HG03025 (cell line): ENCODE measurements around the gene LHX1.

Experiments
- ATAC-seq: cut with Tn5 transposase; IDR thresholded peaks from one replicate; pipeline ENCODE4 v1.9.1; 2021; ENCODE audit warnings: mild to moderate bottlenecking, moderate library complexity; ENCODE audit not compliant: unreplicated experiment, low FRiP score

Gene LHX1

DNA sequence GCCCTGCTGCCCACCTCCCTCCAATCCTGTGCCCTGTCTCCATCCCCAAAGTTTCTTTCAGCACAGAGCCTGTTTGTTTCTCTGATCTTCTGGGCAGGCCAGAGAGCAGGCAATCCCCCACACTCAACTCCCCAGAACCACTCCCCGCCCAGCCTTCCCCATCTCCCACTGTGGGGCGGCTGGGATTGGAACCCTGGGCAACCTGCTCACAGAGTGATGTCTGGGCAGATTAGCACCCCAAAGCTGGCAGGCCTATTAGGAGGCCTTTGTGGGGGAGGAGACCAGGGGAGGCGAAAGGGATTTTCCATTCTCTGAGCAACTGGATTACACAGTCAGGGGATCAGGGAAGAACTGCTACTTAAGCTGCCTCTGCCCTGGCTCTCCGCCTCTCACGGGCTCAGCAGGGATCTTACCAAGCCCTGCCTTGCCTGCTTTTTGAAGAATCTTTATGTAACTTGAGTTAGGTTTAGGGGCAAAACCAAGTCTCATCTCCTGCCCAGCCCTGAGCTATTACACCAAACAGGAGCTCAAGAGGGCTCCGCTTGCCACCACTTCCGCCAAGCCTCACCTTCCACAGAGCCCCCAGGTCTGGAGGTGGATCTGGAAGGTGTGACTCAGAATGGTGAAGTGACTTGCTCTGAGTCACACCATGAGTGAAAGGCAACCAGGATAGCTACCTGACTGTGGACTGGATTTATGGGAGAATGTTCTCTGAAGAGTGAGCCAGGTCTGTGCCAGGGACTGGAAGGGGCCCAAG is 16.0 kb upstream of the LHX1 start:
- ATAC-seq, result no peak

DNA sequence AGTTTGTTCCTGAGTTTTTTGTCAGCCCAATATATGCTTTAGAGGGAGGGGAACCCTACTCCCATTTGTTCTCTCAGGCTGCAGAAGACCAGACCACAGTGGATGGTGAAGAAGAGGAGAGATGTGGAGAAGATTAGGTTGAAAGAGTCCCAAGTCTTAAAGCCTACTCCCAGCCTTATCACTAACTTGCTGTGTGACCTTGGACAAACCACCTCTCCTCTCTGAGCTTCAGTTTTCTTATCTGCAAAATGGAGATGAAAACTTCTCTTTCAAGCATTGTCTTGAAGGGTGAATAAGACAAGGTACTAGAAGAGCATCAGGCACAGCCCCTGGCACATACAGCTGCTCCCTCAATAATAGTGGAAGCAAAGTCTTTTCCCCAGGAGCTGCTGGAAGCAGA is 15.1 kb upstream of the LHX1 start:
- no peak for ATAC-seq

DNA sequence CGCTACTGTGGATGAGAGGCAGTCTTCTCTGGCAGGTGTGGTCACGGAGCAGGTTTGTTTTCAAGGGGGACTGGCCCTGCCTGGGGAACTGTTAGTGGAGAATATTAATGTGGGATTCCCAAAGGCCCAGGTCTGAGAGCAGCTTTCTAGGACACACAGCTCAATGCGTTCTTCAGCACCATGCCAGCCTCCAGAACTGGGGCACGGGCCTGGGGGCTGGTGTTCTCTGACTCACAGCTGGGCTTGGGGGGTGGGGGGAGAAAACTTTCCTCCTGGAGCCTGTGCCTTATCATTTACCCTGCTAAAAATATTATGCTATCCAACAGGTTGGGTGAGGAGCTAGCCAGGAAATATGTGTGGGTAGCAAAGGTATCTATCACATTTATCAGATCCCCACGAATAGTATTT is 13.5 kb upstream of the LHX1 start:
- ATAC-seq, result no peak

DNA sequence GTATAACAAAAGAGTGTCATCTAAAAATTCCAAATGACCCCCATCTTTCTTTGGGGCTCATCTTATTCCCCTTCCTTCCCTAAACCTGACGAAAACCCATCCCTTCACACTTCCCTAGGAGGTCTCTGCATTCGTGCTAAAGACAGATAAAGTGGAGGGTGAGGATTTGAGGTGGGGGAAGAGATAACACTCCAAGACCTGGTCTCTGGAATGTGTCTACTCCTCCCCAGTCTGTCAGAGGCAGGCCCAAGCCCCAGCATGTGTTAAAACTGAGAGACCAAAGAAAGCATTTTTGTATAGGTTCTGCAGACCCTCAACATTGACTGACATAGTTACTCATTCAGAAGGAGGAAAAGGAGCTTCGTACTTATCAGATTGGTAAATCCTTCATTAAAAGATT is 11.0 kb upstream of the LHX1 start:
- no peak for ATAC-seq

DNA sequence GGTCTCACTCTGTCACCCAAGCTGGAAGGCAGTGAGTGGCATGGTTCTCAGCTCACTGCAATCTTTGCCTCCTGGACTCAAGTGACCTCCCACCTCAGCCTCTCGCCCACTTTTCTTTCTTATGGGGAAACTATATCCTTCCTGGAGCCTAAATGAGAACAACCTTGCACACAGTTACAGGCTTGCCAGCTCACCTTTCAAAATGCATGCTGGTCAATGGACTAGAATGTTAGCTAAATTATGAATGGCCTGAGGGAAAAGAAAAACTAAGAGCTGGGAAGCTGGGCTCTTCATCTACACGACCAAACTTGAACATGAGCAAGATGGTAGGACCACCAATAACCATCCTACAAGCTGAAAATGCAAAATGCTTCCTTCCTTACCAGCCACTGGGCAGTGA is 10.6 kb upstream of the LHX1 start:
- no peak for ATAC-seq

DNA sequence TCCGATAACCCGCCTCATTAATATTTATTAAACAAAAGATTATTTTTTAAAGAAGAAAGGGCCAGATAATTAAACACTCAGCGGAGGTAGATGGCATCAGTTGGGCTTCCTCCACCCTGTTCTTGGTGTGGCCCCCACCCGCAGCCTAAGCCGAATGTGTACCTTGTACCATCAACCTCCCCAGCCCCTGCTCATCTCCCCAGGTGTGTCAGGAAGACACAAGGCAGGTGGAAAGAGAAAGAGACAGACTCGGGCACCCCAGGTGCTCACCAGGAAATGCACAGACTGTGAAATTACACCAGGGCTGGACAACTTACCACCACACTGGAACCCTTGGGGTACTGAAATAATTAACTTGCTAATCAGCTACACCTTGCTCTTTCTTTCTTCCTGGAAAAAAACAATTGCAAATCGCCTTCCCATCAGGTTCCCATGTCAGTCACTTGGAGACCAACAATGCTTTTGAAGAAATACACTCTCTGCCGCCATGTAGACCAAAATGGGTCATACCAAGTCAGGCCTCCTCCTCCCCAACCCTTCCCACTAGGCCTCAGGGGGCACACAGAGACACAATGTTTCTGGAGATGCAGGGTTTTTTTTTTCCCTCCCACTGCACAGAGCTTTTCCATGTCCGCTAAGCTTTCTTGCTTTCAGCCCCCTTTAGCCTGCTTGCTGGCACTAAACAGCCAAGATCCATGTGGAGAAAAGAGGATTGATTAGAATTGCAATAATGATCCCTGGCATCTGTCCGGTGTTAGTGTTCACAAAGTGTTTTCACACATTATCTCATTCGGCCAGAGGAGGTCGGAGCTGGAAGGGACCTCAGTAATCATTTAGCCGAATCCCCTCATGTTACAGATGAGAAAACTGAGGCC is 8.6 kb upstream of the LHX1 start:
- no peak for ATAC-seq

DNA sequence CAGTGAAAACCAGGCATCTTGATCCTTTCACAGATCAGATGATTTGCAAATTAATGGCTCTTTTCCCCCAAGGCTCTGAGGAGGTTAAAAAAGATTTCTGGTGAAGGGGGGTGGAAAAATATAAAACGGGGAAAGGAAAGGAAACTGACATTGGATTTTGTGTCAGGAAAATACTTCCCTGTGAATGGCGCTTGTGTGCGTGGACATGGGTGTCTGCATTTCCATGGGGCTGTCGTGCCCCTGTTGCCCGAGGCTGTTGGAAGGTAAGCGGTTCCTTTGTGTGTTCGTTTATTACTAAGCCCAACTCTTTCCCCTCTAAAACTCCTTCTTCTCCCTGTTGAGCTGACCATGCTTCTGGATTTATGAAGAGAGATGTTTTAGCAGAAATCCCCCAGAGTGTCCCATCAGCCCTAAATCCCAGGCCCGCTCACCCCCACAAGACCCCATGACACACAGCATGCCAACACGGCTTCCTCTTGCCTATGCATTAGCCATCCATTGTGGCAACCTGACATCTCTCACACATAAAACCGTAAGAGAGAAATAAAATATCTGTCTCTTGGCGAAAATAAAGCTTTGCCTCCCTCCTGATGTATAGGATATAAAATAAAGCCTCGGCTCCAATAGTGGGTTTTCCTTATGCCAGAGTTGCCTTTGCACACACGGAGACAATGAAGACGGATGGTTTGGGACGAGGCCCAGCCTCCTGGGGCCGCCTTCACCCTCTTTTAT is 7.3 kb upstream of the LHX1 start:
- ATAC-seq, result no peak

DNA sequence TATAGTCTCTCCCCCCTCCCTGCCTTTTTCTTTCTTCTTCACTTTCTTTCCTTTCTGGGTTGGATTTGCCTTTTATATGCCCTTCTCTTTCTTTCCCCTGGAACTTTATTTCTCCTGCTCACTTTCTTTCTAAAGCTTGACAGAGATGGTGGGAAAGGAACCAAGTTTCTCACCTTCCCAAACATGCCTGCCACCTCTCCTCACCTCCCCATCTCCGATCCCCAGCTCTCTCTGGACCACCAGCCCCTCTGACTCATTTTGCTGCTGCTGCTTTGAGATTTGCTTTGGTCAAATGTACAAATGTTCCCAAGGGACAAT is 6.7 kb upstream of the LHX1 start:
- ATAC-seq, result no peak

DNA sequence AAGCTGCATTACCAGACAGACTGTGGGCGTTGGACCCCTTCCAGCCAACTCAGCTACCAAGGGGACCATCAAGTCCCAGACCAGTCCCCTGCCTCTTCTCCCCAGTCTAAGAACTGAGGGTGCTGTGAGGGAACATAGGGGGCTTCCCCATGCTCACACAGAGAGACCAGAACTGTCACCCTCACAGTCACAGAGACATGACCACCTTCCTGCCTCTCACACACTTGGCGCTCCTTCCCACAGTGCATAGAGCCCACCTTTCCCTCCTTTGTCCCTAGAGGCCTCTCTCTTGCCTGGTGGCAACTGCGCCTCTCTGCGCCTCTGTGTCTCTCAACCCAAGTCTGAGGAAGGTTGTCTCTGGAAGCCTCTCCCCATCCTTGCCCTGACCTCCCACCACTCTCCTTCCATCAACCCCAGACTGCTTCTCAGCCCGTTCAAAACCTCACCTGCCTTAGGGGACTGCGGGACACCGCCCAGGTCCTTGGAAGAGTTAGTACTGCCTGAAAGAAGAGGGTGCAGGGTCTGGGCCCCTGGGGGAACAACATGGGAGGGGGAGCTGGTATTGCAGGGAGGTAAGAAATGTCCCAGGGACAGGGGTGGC is 6.1 kb upstream of the LHX1 start:
- no peak for ATAC-seq

DNA sequence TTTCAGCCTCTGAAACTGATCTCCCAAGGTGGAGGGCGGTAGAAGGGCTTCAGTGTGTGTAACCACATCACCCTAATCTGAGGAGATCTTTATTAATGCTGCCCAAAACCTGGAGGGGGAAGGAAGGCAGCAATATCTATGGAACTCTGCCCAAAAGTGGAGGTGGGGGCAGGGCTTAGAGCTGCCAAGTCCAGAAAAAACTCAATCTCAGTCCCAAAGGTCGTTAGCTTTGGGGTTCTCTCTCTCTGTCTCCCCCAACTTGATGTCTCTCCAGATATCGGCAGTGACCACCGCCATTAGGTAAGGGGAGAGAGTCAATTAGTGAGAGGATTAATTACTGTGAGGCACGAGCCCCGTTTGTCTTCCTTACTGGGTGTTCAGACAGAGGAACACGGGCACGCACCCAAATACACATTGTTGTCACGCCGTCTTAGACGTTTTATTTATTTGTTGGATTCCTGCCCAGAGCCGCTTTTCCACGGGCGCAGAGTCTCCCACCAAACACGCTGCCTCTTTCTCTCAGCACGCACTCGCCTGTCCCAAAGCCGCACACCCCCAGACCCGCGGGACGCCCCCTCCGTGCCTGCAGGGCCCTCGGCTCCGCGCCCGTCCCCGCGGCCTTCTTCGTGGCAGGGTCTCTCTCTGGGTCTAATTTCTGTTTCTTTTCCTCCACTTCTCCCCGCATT is 5.4 kb upstream of the LHX1 start:
- ATAC-seq, result no peak

DNA sequence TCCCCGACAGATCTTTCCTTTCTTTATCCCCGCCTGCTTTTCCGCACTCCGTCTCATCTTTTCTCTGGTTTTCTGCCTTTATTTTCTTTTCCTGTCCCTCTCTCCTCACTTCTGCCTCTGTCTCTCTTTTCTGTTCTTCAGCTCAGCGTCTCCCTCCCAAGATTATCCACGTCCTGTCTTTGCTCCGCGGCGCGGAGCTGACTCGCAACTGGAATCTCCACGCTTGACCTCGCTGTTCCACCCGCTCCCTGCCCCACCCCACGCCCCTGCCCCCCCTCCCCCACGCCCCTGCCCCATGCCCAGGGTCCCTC is 4.9 kb upstream of the LHX1 start:
- ATAC-seq, result no peak

DNA sequence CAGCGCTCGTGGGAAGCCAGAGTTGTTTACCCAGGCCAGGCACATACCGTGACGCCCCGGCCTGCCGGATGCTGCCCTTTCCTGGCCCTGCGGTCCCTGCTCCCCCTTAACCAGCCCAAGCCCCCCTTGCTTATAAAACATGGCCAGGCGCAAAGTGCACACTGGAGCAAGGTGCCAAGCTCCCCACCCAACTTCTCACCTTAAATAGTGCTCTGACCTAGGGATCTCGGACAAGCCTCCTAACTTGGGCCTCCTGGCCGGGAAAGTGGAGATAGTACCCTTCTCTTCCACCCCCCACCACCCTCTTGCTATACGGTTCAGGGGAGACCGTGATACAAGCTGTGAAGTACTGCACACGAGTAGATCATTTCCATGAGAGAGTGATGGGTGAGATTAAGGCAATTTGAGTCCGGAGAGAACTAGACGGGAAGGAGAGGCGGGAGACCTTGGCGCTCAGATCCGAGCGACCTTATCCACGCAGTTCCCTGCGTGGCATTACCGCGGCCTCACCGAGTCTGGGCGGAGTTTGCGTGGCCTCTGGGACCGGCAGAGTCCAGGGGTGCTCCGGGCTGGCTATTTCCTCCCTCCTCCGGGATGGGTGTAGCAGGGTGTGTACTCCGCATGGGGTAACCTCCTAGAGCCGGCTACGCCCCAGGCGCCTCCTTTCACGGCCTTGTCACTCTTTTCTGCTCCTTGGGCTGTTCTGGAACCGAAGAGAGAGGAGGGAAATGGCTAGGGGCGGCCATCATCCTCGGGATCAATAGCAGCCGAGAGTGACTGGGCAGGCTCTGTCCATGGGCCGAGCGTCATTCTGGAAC is 4.4 kb upstream of the LHX1 start:
- ATAC-seq, result no peak

DNA sequence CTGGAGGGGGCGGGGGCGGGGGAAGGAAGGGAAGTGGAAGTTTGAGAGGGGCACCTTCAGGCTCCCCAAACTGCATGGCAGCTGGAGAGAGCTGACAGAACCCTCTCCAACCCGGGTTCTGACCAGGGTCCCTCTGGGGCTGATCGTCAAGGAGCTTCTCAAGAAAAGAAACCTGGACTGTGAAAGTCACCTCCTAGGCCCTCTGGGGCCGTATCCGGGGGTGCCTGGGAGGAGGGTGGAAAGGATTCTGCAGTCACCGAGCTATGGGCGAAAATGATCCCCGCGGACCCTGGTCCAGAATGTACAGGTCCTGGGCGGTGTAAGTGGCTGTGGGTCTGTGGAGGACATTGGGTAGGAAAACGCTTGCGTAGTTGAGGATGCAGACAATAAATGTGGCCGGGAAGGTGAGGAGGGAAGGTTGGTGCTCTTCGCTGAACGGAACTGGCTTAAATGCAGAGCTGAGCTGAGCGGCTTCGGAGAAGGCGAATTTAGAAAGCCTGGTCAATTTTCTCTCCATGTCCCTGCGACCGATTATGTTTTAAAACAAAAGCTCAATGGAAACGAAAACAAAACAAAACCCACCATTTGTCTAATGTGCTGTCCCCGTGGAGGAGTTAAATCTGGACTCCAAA is 3.6 kb upstream of the LHX1 start:
- ATAC-seq, result no peak

DNA sequence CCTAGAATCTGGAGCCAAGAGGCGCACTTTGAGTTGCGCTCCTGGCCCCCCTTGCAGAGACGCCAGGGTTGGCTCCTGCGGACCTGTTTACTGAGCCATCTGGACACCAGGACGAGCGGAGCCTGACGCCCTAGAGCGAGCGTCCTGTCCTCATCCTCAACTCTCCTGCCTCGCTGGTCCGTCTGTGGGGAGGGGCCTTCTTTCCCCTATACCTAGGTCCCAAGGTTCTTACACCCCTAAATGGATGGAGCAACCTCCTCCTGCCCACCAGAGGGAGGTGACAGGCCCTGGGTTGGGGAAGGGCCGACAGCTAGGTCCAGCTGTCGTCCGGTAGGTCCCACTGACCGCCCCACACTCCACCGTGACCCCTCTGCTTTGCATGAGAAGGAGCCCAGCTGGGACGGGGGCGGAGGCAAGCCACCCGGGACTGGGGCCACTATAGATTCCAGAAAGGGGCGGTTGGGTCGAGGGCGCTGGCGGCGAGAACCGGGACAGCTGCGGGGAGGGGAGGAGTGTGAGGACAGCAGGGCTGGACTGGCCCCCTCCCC is 3.1 kb upstream of the LHX1 start:
- no peak for ATAC-seq

DNA sequence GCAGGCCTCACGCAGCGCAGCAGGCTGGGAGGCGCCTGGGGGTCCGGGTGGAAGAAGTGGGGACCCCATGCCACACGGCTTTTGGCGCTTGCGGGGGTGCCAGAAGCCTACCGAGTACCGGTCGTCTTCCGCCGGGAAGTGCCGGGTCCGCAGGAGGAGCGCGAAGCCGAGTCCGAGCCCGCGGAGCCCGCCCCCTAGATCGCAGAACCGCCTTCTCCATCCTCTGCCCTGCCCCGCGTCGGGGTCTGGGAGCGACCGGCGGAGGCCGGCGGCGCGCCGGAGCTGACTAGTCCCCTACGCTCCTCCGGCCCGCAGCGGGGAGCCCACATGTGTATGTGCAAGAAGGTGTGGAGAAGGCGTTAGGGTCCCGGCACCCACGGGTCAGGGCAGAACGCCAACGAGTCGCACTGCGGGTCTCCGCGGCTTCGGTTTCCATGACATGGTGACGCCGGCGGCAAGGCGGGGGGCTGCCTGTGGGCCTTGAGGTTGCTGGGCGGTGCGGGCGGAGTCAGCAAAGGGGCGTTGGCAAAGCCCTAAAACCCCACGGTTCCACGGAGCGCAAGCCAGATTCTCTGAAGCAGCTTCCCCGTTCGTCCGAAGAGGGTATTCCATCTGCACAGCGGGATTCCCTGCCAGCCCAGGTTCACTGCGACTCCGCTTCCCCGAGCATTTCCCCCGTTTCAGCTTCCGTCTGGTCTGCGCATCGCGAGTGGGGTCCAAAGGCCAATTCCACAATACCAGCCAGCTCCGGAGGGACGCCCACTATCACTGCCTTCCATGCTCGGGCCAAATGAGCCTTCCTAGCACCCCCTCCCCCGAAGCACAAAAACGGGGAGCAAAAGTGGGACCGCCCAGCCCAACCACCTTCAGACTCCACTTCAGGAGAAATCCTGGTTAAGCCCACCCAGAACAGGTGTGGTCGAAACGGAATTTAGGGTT is 2.3 kb upstream of the LHX1 start:
- no peak for ATAC-seq

DNA sequence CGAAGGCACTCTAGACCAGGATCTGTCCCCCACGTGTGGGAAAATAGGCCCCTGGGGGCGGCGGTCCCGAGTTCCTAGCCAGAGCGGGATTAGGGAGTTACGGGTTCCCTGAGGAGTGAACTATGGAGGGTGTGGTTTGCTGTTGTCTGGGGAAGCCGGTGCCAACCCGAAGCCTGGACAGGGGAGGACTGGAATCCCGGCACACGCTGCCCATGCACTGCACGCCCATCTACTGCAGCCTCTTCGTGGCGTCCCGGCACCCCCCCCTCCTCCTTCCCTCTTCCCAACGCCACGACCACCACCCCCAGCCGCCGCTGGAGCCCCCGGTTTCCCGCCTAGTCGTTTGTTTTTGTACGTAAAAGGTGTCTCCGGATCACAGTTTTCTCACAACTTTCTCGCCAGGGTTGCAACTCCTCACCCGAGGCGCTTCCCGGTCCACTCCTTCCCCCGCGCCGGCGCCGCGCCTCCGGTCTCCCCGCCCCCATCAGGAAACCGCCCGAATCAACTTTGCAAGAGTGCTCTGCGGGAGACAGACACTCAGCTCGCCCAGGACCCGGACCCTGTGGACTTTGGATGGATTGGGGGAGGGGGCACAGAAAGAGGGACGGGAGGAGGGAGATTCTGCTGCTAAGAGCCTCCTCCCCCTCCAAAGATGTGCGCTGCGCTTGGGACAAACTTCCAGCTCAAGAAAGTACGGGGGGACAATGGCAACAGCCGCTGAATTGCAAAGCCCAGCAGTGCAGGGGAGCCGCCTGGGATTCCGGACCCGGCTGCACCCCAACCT is 1.4 kb upstream of the LHX1 start:
- no peak for ATAC-seq

DNA sequence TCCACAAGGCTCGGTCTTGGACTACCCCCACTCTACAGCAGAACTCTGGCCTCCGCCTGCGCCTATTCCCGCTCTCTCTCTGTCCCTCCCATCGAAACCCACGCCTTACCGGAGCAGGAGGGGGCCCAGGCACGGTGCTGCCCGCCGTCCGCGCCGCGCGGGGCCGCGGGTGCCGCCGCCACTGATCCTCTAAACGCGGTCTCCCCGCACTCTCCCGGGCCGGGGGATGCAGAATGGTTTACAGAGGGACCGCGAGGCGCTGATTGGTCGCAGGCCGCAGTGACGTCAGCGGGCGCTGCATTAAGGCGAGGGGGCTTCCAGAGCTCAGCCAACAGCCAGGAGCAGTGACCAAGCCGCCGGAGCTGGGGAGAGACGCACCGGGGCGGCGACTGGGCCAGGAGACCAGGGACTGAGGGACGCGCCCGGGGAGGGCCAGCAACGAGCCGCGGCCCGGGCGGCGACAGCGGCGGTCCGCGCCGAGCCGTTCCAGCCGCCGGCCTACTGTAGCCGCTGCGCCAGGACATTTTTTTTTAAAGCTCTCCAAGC is 747 bp upstream of the LHX1 start:
- ATAC-seq, result no peak
